HEK293 (cell line): Measurements from ENCODE around the gene FAM171A2.
"Not testable (repeated sequence)": the region's sequence is repeated elsewhere in the genome, so short reads cannot be mapped to it uniquely, and the experiment has no call there.

Source experiments
- GLIS2 ChIP-seq: fragments of 450-650 bp; formaldehyde crosslinking; IDR thresholded peaks from 2 replicates; pipeline ENCODE4 v1.5.1; 2016; ENCODE audit warnings: missing biosample characterization, missing genetic modification characterization
- KLF8 ChIP-seq: fragments of 450-650 bp; formaldehyde crosslinking; IDR thresholded peaks from 2 replicates; pipeline ENCODE4 v1.5.1; 2016; ENCODE audit warnings: missing biosample characterization, missing genetic modification characterization
- PRDM2 ChIP-seq: fragments of 450-650 bp; formaldehyde crosslinking; IDR thresholded peaks from 2 replicates; pipeline ENCODE4 v1.5.1; 2016; ENCODE audit warnings: missing biosample characterization, missing genetic modification characterization, borderline replicate concordance
- REST ChIP-seq: fragments of 450-650 bp; formaldehyde crosslinking; IDR thresholded peaks from 2 replicates; pipeline ENCODE4 v1.5.1; 2016; ENCODE audit warnings: missing biosample characterization, missing genetic modification characterization
- SP2 ChIP-seq: fragments of 450-650 bp; formaldehyde crosslinking; IDR thresholded peaks from 2 replicates; pipeline ENCODE4 v1.5.1; 2016; ENCODE audit warnings: missing biosample characterization, missing genetic modification characterization
- YY1 ChIP-seq: fragments of 450-650 bp; formaldehyde crosslinking; IDR thresholded peaks from 2 replicates; pipeline ENCODE4 v1.5.1; 2018; ENCODE audit warnings: missing biosample characterization, missing genetic modification characterization
- ZFP37 ChIP-seq: fragments of 450-650 bp; formaldehyde crosslinking; IDR thresholded peaks from 2 replicates; pipeline ENCODE4 v1.5.1; 2016; ENCODE audit warnings: missing biosample characterization, missing genetic modification characterization
- ZNF112 ChIP-seq: fragments of 450-650 bp; formaldehyde crosslinking; IDR thresholded peaks from 2 replicates; pipeline ENCODE4 v1.5.0; 2017; ENCODE audit warnings: missing biosample characterization, missing genetic modification characterization
- ZNF274 ChIP-seq, 2 experiments: fragments of 200-500 bp in 1 of 2; fragments of 450-650 bp in 1 of 2; sonication (Bioruptor generic) in 1 of 2; formaldehyde crosslinking in 1 of 2; IDR thresholded peaks; 2 replicates each; pipeline versions ENCODE4 v1.5.1 to v1.6.1; 2014 to 2016; ENCODE audit warnings: borderline replicate concordance in 1 of 2, inconsistent platforms in 1 of 2, low read length in 1 of 2, missing biosample characterization in 1 of 2, missing genetic modification characterization in 1 of 2
- ZNF335 ChIP-seq: fragments of 450-650 bp; formaldehyde crosslinking; conservative IDR thresholded peaks from 2 replicates; pipeline ENCODE4 v1.5.1; 2016; ENCODE audit warnings: missing biosample characterization, missing genetic modification characterization
- ZNF549 ChIP-seq: fragments of 450-650 bp; IDR thresholded peaks from 2 replicates; pipeline ENCODE4 v1.5.1; 2018; ENCODE audit warnings: missing biosample characterization, missing genetic modification characterization, mild to moderate bottlenecking, inconsistent platforms, moderate library complexity

- not testable (repeated sequence) for TF ChIP-seq YY1 (tag by site-specific recombination); ZFP37; REST (tag by site-specific recombination); PRDM2; ZNF274 (IDR thresholded peaks at IDR 0.05; ENCODE audit: low read length); ZNF274 (tag by site-specific recombination; IDR thresholded peaks at IDR 0.05; ENCODE audit: borderline replicate concordance); KLF8 (tag by site-specific recombination); ZNF112 (tag by site-specific recombination); ZNF549; GLIS2; ZNF335 (tag by site-specific recombination); SP2 (tag by site-specific recombination)
Observed at GRCh38 chr17:44368391-44369243, 5.0 kb upstream of the FAM171A2 start.
